OCI-LY7 (cell line): Measurements from ENCODE around the gene NFKB2. TPM values are rescaled to one million over a fixed set of nuclear protein-coding genes. Genes with fewer than 3 reads are reported as not detected.

Source experiments
- BruUV-seq: library from RNA; stranded (reverse); fragments of 400-500 nt; replicated peaks from 2 replicates; lab custom pipeline; 2021; lab: Mats Ljungman, UMichigan
- CTCF ChIA-PET: fragments of 300-600 bp; sonication (Branson Sonifier 250); formaldehyde crosslinking; loops from one replicate; lab custom pipeline; 2022; ENCODE audit warnings: antibody characterized with exemption; ENCODE audit not compliant: unreplicated experiment; lab: Charles Lee
- POLR2A ChIA-PET: fragments of 300-600 bp; sonication (Branson Sonifier 250); formaldehyde crosslinking; loops from one replicate; lab custom pipeline; 2022; ENCODE audit warnings: antibody characterized with exemption; lab: Charles Lee
- DNase-seq: peaks from one replicate; pipeline ENCODE4 v3.0.0-alpha.2; 2015; ENCODE audit warnings: low spot score
- H2AFZ ChIP-seq: fragments of 200-600 bp; sonication (generic), shearing (Covaris generic); 2 replicates; pipeline ENCODE4 v1.6.1; 2014; ENCODE audit warnings: mild to moderate bottlenecking, antibody characterized with exemption, low read length, moderate library complexity
- H3K27ac ChIP-seq: fragments of 200-600 bp; sonication (generic); 2 replicates; pipeline ENCODE4 v1.5.1; 2014; ENCODE audit warnings: mixed run types, low read depth, mild to moderate bottlenecking, moderate library complexity, low read length, inconsistent platforms; ENCODE audit not compliant: poor library complexity, severe bottlenecking
- H3K36me3 ChIP-seq: fragments of 200-600 bp; sonication (generic); 2 replicates; pipeline ENCODE4 v1.6.1; 2014; ENCODE audit warnings: mild to moderate bottlenecking, antibody characterized with exemption, low read length, moderate library complexity, mixed read lengths; ENCODE audit not compliant: insufficient read depth
- H3K4me1 ChIP-seq: fragments of 200-600 bp; sonication (generic); 2 replicates; pipeline ENCODE4 v1.5.1; 2014; ENCODE audit warnings: mild to moderate bottlenecking, low read length; ENCODE audit not compliant: insufficient read depth, poor library complexity, severe bottlenecking
- H3K4me2 ChIP-seq: fragments of 200-600 bp; sonication (generic); 2 replicates; pipeline ENCODE4 v1.6.1; 2014; ENCODE audit warnings: mild to moderate bottlenecking, low read length
- H3K4me3 ChIP-seq: fragments of 200-600 bp; sonication (generic); 2 replicates; pipeline ENCODE4 v1.5.1; 2014; ENCODE audit warnings: mild to moderate bottlenecking, low read depth, low read length; ENCODE audit not compliant: poor library complexity, severe bottlenecking
- H3K79me2 ChIP-seq: fragments of 200-600 bp; sonication (generic); 2 replicates; pipeline ENCODE4 v1.6.1; 2016; ENCODE audit warnings: low read depth, mild to moderate bottlenecking, low read length, moderate library complexity, mixed read lengths; ENCODE audit not compliant: insufficient read depth
- H3K9me2 ChIP-seq: fragments of 200-600 bp; sonication (generic); 2 replicates; pipeline ENCODE4 v1.6.1; 2016; ENCODE audit warnings: mild to moderate bottlenecking, low read length, mixed read lengths; ENCODE audit not compliant: insufficient read depth
- H3K9me3 ChIP-seq: fragments of 200-600 bp; sonication (generic); 2 replicates; pipeline ENCODE4 v1.6.1; 2014; ENCODE audit warnings: mild to moderate bottlenecking, mixed run types, low read length, mixed read lengths
- H4K20me1 ChIP-seq: fragments of 200-600 bp; sonication (generic); 2 replicates; pipeline ENCODE4 v1.6.1; 2014; ENCODE audit warnings: mild to moderate bottlenecking, antibody characterized with exemption, low read length, moderate library complexity, mixed read lengths; ENCODE audit not compliant: insufficient read depth
- CTCF ChIP-seq: fragments of 200-600 bp; sonication (generic); conservative IDR thresholded peaks from 2 replicates; pipeline ENCODE4 v1.5.1; 2014; ENCODE audit warnings: mild to moderate bottlenecking, antibody characterized with exemption, low read length, moderate library complexity, mixed read lengths
- EZH2phosphoT487 ChIP-seq: fragments of 200-600 bp; sonication (generic); IDR thresholded peaks from 2 replicates; pipeline ENCODE4 v1.6.1; 2018; ENCODE audit warnings: low read depth, borderline replicate concordance, mild to moderate bottlenecking, mixed run types, antibody characterized with exemption, low read length, moderate library complexity, mixed read lengths
- intact Hi-C: fragments of 100-400 bp; cut with micrococcal nuclease; formaldehyde crosslinking; loops from one replicate; pipeline ENCODE4 v1.10.0; 2022; ENCODE audit not compliant: unreplicated experiment
- total RNA-seq, 2 experiments: library from RNA; depleted of rRNA in 1 of 2; stranded (reverse); fragments of >200 nt in 1 of 2; shearing (Covaris generic) in 1 of 2; gene quantifications; 2 replicates each; pipeline ENCODE4 v1.2.3, GENCODE V29; 2014 to 2022

Gene NFKB2
- total RNA-seq, 2 experiments from 2014 or later, result 47.1 to 67.3 TPM

GRCh38 chr10:102429468-102429867 is 34.0 kb downstream of the NFKB2 start:
- peaks cover 19% of the 10 kb centered on the region for H3K4me1 ChIP-seq
- peaks cover 14% of the 10 kb centered on the region; the same call in 1 of the 2 replicates for H3K79me2 ChIP-seq
- intact Hi-C loops, result no loop called here
- no peak overlapping the region for H3K4me2 ChIP-seq
- no TSS peak for BruUV-seq
- ChIA-PET CTCF (no interaction called here), POLR2A (no interaction called here)
- no peak overlapping the region for H2AFZ ChIP-seq
- no peaks in the 10 kb centered on the region for H3K36me3 ChIP-seq
- DNase-seq, result no peak
- H4K20me1 ChIP-seq, result no peaks in the 10 kb centered on the region
- no peak overlapping the region for H3K4me3 ChIP-seq
- no peak overlapping the region for H3K27ac ChIP-seq
- no peaks in the 10 kb centered on the region for H3K9me2 ChIP-seq
- H3K9me3 ChIP-seq, result no peaks in the 10 kb centered on the region
- TF ChIP-seq CTCF (no peak), EZH2phosphoT487 (no peak)

- CTCF ChIA-PET, result interaction anchor here (0.7 to 1.1 kb wide), 4 partner anchors 11 to 261 kb away, joined by 3 to 5 read pairs (median 3); partner anchors contain the start of genes C10orf95 and FBXL15
- H3K4me1 ChIP-seq, result peaks cover 19% of the 10 kb centered on the region
- H3K4me3 ChIP-seq, result peak overlapping the region; percentile 88
- H4K20me1 ChIP-seq, result no peaks in the 10 kb centered on the region
- POLR2A ChIA-PET, result interaction anchor here (0.7 to 2.4 kb wide), 7 partner anchors 9 to 184 kb away, joined by 3 to 13 read pairs (median 5); partner anchors contain the start of genes FBXL15 and NFKB2
- no peak for TF ChIP-seq CTCF
- TF ChIP-seq EZH2phosphoT487, result no peak
- peak overlapping the region; percentile 83 for H2AFZ ChIP-seq
- H3K9me2 ChIP-seq, result no peaks in the 10 kb centered on the region
- no TSS peak for BruUV-seq
- peak overlapping the region; percentile 100 for H3K4me2 ChIP-seq
- peak overlapping the region; percentile 41 for H3K27ac ChIP-seq
- H3K36me3 ChIP-seq, result no peaks in the 10 kb centered on the region
- intact Hi-C loops, result loop anchor here (1.0 kb wide), 3 partner anchors 10 to 30 kb away; no protein-coding TSS in a partner anchor
- peak; percentile 20 for DNase-seq
- peaks cover 14% of the 10 kb centered on the region; the same call in 1 of the 2 replicates for H3K79me2 ChIP-seq
- no peaks in the 10 kb centered on the region for H3K9me3 ChIP-seq
Measured at GRCh38 chr10:102431452-102432124, 36.1 kb downstream of the NFKB2 start.
